SH-SY5Y (cell line): ENCODE results near the gene EVI2B.

Source experiments
- GATA2 ChIP-seq: IDR thresholded peaks from 2 replicates; pipeline ENCODE4 v1.6.1; 2011; ENCODE audit warnings: mild to moderate bottlenecking, low read depth, low read length
- GATA3 ChIP-seq: IDR thresholded peaks from 2 replicates; pipeline ENCODE4 v1.6.1; 2011; ENCODE audit warnings: low read depth, mild to moderate bottlenecking, low read length, moderate library complexity

Gene EVI2B

GRCh38 chr17:31266042-31266441, 47.8 kb downstream of the EVI2B start:
- TF ChIP-seq GATA3 (no peak), GATA2 (no peak)

- TF ChIP-seq GATA3 (no peak), GATA2 (no peak)
Observed at GRCh38 chr17:31261601-31262000, 52.3 kb downstream of the EVI2B start.

GRCh38 chr17:31260151-31260550, 53.7 kb downstream of the EVI2B start:
- no peak for TF ChIP-seq GATA3
- TF ChIP-seq GATA2: no peak

GRCh38 chr17:31256936-31257335, 56.9 kb downstream of the EVI2B start:
- TF ChIP-seq GATA2: no peak
- TF ChIP-seq GATA3: no peak

- TF ChIP-seq GATA3: no peak
- TF ChIP-seq GATA2: no peak
Observed at GRCh38 chr17:31254654-31255053, 59.2 kb downstream of the EVI2B start.
